Peyer's patch (tissue), 4 donors: ENCODE data around the gene RAPGEF3. TPM values are rescaled to one million over a fixed set of nuclear protein-coding genes. Genes with fewer than 3 reads are reported as not detected.

Experiments
- DNase-seq, 3 donors: peaks; one replicate each; pipeline ENCODE4 v3.0.0-alpha.2; 2017 to 2019
- H3K27ac ChIP-seq, 4 donors: fragments of 200-600 bp; sonication (generic); one replicate each; pipeline ENCODE4 v1.5.1; 2016 to 2019
- H3K27me3 ChIP-seq, 2 donors: fragments of 200-600 bp; sonication (generic); one replicate each; pipeline ENCODE4 v1.5.1; 2019
- H3K36me3 ChIP-seq, 3 donors: fragments of 200-600 bp; sonication (generic); one replicate each; pipeline ENCODE4 v1.5.1; 2016 to 2019
- H3K4me1 ChIP-seq, 4 donors: fragments of 200-600 bp; sonication (generic); one replicate each; pipeline ENCODE4 v1.5.1; 2016 to 2019
- H3K4me3 ChIP-seq, 4 donors: fragments of 200-600 bp; sonication (generic); 1 replicate in 3 of 4; 2 replicates in 1 of 4; pipeline ENCODE4 v1.5.1; 2016 to 2019; ENCODE audit warnings: mild to moderate bottlenecking in 1 of 4
- H3K9me3 ChIP-seq, 4 donors: fragments of 200-600 bp; sonication (generic); one replicate each; pipeline ENCODE4 v1.5.1; 2016 to 2019; ENCODE audit warnings: mild to moderate bottlenecking in 1 of 4
- POLR2A ChIP-seq, 2 donors: fragments of 450-650 bp; IDR thresholded peaks; one replicate each; pipeline ENCODE4 v1.5.1; 2017; ENCODE audit warnings: antibody characterized with exemption in 2 of 2, mild to moderate bottlenecking in 2 of 2, moderate library complexity in 2 of 2
- total RNA-seq, 4 donors: library from RNA; depleted of rRNA; stranded (reverse); fragments of >200 nt; gene quantifications; one replicate each; pipeline ENCODE4 v1.1.0, GENCODE V29; 2016
- TF ChIP-seq, protein P1 (sequence below), 6 experiments: fragments of 450-650 bp in 4 of 6; fragments of 200-600 bp in 2 of 6; sonication (generic) in 1 of 6; IDR thresholded peaks; one replicate each; pipeline ENCODE4 v1.5.1; 2017 to 2019; ENCODE audit warnings: antibody characterized with exemption in 6 of 6, mild to moderate bottlenecking in 3 of 6, moderate library complexity in 1 of 6

Gene RAPGEF3
- total RNA-seq, 4 donors from 2014 or later: 4.9 to 33.0 (median 16.9) TPM

DNA sequence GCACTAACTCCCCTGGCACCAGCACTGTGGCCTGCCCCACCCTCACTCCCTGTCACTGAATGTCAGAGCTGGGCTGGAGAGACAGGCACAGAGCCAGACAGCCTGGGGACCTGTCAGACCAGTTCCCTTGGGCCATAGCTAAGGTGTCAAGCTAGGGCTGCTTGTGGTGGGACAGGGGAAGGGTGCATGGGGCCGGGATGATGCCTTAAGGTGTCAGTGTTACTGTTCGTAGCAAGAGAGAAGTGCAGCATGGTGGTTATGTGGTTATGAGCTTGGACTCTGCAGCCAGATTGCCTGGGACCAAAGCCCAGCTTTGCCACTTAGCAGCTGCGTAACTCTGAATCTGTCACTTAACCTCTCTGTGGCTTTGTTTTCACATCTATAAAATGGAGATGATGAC lies 3.8 kb downstream of the RAPGEF3 start:
- DNase-seq: peak in 2 of 3 donors; percentile 75 to 78
- Histone ChIP-seq H3K27ac (peak overlapping the region; percentile 11 to 70 (median 32)), H3K27me3 (no peaks in the 10 kb centered on the region), H3K9me3 (no peaks in the 10 kb centered on the region), H3K36me3 (no peaks in the 10 kb centered on the region), H3K4me3 (no peak overlapping the region), H3K4me1 (peaks cover 0 to 50% (median 5%) of the 10 kb centered on the region in 4 donors)
- TF ChIP-seq POLR2A (IDR thresholded peaks at IDR 0.05): no peak
- TF ChIP-seq, protein P1, sequence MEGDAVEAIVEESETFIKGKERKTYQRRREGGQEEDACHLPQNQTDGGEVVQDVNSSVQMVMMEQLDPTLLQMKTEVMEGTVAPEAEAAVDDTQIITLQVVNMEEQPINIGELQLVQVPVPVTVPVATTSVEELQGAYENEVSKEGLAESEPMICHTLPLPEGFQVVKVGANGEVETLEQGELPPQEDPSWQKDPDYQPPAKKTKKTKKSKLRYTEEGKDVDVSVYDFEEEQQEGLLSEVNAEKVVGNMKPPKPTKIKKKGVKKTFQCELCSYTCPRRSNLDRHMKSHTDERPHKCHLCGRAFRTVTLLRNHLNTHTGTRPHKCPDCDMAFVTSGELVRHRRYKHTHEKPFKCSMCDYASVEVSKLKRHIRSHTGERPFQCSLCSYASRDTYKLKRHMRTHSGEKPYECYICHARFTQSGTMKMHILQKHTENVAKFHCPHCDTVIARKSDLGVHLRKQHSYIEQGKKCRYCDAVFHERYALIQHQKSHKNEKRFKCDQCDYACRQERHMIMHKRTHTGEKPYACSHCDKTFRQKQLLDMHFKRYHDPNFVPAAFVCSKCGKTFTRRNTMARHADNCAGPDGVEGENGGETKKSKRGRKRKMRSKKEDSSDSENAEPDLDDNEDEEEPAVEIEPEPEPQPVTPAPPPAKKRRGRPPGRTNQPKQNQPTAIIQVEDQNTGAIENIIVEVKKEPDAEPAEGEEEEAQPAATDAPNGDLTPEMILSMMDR (IDR thresholded peaks at IDR 0.05): no peak

DNA sequence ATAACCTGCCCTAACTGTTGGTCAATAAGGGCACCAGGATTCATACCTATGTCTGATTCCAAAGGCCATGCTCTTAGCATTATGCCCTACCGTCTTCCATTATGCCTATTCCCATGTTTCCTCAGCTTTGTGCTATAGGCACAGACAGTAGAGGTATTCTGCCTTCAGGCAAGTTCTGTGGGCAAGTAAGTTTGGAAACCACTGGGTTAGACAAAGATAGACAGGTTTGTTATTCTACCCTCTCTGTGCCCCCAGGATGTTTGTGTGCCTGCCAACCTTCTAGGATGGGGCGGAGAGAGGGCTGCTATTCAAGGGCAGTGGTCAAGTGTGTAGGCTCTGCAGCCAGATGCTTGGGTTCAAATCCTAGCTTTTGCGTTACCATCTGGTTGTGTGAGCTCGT lies 4.6 kb downstream of the RAPGEF3 start:
- H3K27me3 ChIP-seq: no peaks in the 10 kb centered on the region
- H3K9me3 ChIP-seq: no peaks in the 10 kb centered on the region
- TF ChIP-seq, protein P1 (IDR thresholded peaks at IDR 0.05): no peak
- TF ChIP-seq POLR2A (IDR thresholded peaks at IDR 0.05): no peak
- H3K4me1 ChIP-seq: peaks cover 0 to 45% (median 5%) of the 10 kb centered on the region in 4 donors
- DNase-seq: no peak
- H3K4me3 ChIP-seq: no peak overlapping the region
- H3K27ac ChIP-seq: peak overlapping the region in 3 of 4 donors; percentile 11 to 70 (median 53)
- no peaks in the 10 kb centered on the region for H3K36me3 ChIP-seq

DNA sequence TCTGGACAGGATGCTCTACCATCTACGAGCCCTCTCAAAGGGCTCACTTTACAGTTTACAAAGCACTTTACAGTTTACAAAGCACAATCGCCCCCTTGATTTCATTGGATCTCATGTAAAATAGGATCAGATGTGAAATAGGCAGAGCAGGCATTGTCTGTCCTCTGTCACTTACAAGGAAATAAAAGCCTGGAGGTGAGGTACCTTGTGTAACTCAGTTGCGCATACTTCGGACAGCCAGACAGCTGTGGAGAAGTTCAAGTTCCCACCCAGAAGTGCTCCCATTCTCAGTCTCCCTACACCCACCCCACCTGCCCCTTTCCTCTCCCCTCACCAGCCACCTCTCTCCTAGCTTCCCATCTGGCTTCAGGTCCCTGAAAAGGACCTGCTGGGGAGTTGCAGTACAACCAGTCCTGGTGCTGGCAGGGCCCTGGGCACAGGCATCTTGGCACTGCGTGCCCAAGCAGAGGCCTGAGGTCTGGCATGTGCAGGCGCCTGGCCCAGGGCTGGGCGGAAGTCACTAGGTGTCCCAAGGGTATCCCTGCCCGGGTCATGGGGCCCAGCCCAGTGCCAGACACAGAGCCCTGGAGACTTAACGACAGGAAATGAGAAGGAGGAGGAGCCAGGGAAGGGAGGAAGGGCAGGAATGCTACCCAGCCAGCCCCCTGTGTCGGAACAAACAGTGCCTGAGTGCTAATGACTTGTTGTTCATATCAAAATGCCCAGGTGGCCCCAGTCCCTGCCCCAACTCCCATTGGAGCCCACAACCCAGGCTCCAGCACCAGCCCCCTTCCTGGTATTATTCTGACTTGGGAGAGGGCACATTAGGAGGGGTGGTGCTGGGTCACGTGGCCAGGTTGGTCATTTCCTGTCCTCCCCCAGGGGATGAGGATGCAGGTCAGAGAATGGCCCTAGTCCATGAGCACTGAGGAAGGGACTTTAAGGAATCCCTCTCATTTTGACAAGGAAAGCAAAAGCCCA lies 5.4 kb downstream of the RAPGEF3 start:
- peaks cover 0 to 40% (median 2%) of the 10 kb centered on the region in 4 donors for H3K4me1 ChIP-seq
- H3K9me3 ChIP-seq: no peaks in the 10 kb centered on the region
- peak overlapping the region in 3 of 4 donors; percentile 11 to 70 (median 53) for H3K27ac ChIP-seq
- H3K4me3 ChIP-seq: no peak overlapping the region
- TF ChIP-seq POLR2A (IDR thresholded peaks at IDR 0.05): no peak
- TF ChIP-seq, protein P1 (IDR thresholded peaks at IDR 0.05): peak in 1 of 6 experiments; percentile 5
- H3K27me3 ChIP-seq: no peaks in the 10 kb centered on the region
- peak in 2 of 3 donors; percentile 69 for DNase-seq
- no peaks in the 10 kb centered on the region for H3K36me3 ChIP-seq

DNA sequence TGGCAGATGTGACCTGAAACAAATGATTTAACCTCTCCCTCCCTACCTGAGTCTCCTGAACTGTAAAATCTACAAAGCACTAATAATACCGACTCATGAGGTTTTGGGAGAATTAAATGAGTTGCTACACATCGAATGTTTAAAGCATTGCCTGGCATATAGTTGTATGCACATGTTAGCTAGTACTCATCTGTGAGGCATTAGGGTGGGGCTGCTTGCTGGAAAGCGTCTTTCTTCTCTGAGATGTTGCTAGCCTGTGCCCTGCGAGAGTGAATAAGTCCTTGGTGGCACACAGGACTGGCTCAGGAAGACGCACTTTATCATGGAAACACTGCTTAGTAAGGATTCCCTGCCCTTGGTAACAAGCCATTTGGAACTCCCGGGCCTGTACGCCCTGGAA lies 6.1 kb downstream of the RAPGEF3 start:
- Histone ChIP-seq H3K36me3 (no peaks in the 10 kb centered on the region), H3K4me3 (no peak overlapping the region), H3K9me3 (no peaks in the 10 kb centered on the region), H3K4me1 (peaks cover 0 to 33% (median 0%) of the 10 kb centered on the region in 4 donors), H3K27ac (peak overlapping the region in 1 of 4 donors; percentile 70), H3K27me3 (no peaks in the 10 kb centered on the region)
- no peak for DNase-seq
- TF ChIP-seq, protein P1 (IDR thresholded peaks at IDR 0.05): no peak
- no peak for TF ChIP-seq POLR2A (IDR thresholded peaks at IDR 0.05)

DNA sequence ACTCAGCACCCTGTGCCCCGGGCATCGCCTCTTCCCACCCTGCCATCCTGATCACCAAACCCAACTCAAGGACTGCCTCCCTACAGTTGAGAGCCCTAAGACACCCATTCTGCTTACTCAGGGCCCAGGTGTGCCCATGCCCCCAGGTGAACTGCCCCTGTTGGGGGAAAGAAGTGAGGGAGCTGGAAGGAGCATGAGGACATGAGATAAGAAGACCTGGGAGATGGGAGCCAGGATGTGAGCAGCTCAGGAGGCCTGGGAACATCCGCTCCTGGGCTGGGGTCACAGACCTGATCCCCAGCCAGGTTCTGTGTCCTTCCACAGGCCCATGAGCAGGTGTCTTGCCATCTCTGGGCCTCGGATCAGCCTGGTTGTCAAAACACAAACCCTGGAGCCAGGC lies 6.6 kb downstream of the RAPGEF3 start:
- DNase-seq: peak in 1 of 3 donors; percentile 29
- no peaks in the 10 kb centered on the region for H3K36me3 ChIP-seq
- no peaks in the 10 kb centered on the region for H3K9me3 ChIP-seq
- H3K4me3 ChIP-seq: no peak overlapping the region
- no peak overlapping the region for H3K27ac ChIP-seq
- no peaks in the 10 kb centered on the region for H3K27me3 ChIP-seq
- peaks cover 0 to 32% (median 0%) of the 10 kb centered on the region in 4 donors for H3K4me1 ChIP-seq
- TF ChIP-seq POLR2A (IDR thresholded peaks at IDR 0.05): no peak
- TF ChIP-seq, protein P1 (IDR thresholded peaks at IDR 0.05): no peak
